NCI-H2196 treated with DMSO at 0.1 percent for 48 hours (cell line): ENCODE data around the gene LRRC47.
"Not testable (repeated sequence)": the region's sequence is repeated elsewhere in the genome, so short reads cannot be mapped to it uniquely, and the experiment has no call there.

ENCODE experiments used
- DNase-seq: peaks from one replicate; lab custom pipeline; 2025; ENCODE audit not compliant: unreplicated experiment; lab: John Stamatoyannopoulos, UW

The LRRC47 gene

DNA sequence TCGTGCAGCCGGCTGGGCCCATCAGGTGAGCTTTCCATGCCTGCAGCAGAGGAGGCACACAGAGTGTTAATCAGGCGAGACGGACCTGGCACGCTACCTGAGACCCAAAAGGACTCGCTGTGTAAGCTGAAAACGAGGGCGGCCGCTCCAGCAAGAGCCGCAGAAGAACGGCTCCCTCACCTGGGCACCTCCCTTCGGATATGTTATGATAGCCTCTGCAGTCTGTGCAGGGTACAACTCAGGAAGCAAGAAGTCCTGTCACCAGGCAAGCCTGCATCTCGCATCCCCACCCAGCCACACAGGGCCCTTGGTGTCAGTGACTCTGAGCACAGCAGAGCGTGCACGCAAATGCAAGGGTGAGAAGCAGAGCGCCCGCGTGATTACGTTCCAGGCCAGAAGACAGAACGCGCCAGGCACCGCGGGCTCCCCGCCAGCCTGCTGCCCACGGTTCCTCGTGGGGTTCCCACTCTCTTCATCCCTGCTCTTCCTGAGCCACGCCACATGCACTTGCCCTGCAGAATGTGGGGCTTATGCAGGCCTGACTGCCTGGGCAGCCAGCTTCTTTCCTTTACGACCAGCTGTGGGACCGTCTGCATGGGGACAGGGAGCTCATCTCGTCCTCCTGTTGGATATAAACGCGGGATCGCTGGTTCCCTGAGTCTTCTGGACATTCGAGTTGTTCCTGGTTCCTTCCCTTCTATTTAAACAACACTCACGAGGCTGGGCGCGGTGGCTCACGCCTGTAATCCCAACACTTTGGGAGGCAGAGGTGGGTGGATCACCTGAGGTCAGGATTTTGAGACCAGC, 20.2 kb upstream of the LRRC47 start:
- no peak for DNase-seq

GRCh38 chr1:3814771-3815561, 18.7 kb upstream of the LRRC47 start:
- DNase-seq = no peak

GRCh38 chr1:3814065-3814464, 17.8 kb upstream of the LRRC47 start:
- no peak for DNase-seq

DNA sequence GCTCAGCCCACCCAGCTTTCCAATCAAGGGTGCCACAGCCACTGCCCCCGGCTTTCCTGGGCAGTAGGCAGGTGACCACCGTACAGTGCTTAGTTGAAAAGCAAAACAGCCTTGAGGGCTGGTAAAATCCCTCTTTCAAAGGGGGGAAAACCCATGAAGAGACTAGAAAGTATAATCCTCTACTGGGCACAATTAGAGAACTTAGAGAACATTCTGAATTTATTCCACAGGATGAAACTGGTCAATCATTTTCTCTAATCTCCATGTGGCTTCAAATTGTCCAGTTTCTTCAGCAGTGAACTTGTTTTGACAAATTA, 15.3 kb upstream of the LRRC47 start:
- DNase-seq = no peak

GRCh38 chr1:3810149-3810761, 14.0 kb upstream of the LRRC47 start:
- not testable (repeated sequence) for DNase-seq

DNA sequence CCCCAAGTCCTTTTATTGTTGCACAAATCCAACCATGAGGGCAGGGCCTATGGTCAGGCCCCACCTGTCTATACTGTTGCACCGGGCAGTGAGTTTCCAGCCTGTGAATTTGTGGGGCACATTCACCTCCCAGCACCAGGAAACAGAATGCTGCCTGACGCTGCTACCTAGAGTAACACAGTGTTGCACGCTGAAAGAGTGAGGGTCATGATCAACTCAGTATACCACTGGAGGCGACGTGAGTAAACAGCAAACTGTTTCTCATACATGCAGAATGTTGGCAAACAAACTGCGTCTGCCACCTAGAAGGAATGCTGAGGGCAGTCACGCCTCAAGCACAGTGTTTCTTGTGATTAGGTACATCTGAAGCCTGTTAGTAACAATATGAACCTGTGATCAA, 13.4 kb upstream of the LRRC47 start:
- DNase-seq = no peak

- DNase-seq = no peak
Observed at GRCh38 chr1:3807769-3808168, 11.5 kb upstream of the LRRC47 start.

- no peak for DNase-seq
Observed at GRCh38 chr1:3805038-3805437, 8.7 kb upstream of the LRRC47 start.

DNA sequence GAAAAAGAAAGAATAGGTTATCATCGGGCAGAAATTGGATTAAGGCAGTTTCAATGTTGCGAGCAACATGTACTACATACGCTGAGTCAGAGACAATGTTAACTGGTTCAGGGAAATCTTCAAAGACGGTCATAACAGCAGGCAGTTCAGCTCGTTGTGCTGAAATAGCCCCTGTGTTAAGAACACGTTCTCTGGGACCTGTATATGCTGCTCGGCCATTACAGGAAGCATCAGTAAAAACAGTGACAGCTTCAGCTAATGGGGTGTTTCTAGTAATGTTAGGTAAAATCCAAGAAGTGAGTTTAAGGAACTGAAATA, 8.3 kb upstream of the LRRC47 start:
- DNase-seq = not testable (repeated sequence)

- DNase-seq = no peak
Observed at GRCh38 chr1:3803905-3804626, 7.8 kb upstream of the LRRC47 start.

DNA sequence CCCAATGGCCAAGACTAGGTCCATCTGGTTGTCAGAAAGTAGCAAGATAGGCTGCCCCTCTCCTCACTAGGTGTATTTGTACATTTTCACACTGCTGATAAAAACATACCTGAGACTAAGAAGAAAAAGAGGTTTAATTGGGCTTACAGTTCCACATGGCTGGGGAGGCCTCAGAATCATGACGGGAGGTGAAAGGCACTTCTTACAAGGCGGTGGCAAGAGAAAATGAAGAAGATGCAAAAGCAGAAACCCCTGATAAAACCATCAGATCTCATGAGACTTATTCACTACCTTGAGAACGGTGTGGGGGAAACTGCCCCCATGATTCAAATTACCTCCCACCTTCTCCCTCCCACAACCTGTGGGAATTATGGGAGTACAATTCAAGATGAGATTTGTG, 4.5 kb upstream of the LRRC47 start:
- DNase-seq = not testable (repeated sequence)

GRCh38 chr1:3799976-3800685, 3.8 kb upstream of the LRRC47 start:
- peak; percentile 37 for DNase-seq

DNA sequence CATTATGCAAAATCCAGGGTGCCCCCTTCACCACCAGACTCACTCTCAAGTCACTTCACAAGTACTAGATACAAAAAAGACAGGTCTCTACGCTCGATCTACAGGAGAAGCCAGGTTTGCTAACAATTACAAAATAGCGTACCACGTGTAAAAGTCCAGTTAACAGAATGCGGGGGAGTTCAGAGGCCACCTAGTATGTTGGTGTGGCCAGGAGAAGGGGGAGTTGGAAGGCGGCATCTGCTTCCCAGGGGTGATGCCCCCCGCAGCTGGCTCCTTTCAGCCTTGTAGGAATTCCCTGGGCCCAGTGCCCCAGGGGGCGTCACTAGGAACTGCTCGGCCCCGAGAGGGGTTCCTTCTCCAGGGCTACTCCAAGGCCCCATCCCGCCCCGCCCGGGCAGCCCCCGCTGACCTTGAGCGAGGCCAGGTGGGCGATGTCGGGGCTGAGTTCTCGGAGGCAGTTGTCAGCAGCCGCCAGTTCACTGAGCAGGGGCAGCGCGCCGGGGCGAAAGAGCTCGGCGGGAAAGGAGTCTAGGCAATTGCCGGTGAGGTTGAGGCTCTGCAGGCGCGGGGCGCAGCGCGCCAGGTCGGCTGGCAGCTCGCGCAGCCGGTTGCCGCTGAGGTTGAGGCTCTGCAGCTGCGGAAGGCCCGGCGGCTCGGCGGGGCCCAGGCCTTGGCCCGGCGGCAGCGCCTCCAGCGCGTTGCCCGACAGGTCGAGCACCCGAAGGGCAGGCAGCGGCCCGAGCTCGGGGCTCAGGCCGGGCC, 664 bp downstream of the LRRC47 start:
- no peak for DNase-seq

- DNase-seq = no peak
Observed at GRCh38 chr1:3790952-3791351, 5.3 kb downstream of the LRRC47 start.

- DNase-seq = no peak
Observed at GRCh38 chr1:3790500-3790923, 5.8 kb downstream of the LRRC47 start.

DNA sequence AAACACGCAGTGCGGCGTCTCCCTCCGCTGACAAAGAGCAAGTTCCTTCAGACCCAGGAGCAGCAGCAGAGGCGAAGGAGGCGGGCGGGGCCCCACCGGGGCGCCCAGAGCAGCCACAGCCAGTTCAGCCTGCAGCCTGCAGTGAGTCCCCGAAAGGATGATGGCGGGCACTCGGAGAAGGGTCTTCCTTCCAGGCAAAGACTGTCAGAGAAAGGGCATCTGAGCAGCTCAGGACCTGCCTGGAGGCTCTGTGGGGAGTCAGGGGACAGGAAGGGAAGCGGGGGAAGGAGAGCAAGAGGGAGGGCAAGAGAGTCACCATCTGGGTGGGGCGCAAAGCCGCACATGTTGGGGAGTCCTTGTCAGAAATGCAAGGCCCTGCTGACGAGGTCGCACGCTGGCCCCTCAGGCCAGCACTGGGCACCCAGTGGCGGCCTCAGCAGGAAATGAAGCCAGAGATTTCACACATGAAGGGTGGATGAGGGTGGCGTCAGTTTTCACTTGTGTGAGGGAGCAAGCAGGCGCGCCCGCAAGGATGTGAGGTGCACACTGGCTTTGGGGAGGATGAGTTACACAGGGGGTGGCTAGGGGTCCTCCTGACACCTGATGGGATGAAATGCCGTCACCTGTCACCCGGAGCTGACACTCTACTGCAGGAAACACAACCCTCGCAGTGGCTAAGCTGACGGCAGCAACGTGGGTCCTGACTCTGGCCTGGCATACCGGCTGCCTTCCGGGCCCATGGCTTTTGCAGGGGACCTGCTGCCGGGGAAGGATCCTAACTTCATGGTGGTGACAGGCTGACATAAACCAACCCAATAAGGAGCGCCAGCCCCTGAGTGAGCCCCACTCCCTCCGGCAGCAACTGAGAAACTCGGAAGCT, 6.6 kb downstream of the LRRC47 start:
- no peak for DNase-seq

- no peak for DNase-seq
Observed at GRCh38 chr1:3788756-3789420, 7.4 kb downstream of the LRRC47 start.

DNA sequence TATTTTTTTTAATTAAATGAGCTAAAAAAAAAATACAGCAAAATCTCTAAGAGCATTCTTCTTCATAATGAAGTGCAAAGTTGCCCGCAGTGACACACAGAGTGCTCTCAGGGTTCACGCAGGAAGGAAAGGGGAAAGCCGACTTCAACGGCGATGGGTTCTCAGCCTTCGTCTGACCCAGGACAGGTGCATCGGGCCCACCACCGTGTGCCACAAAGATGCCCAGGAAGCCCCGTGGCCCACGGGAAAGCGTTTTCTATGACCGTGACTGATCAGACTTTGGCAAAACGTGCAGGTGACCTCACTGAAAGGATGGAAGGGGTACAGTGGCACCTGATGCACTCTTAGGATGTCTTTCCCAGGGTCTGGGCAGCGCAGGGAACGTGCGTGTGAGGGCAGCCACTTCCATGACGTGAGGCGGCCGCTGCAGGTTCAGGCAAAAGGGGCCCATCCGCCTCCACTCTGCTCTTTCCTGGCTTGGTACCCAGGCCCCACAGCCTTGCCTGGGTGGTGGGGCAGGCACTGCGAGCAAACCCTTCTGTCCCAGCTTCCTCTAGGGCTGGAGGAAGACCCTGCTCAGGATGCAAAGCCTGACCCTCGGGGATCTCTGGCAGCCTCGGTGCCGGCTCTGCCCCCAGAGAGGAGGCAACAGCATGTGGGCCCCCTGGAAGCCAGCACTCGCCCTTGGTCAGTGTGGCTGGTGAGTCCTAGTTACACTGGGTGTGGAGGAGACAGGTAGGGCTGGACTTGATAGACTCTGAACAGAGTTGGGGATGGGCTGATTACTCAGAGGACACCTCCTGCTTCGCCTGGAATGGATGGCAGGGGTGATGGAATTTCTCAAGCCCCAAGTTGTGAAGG, 8.3 kb downstream of the LRRC47 start:
- DNase-seq = no peak
